ENCODE results near the gene MGP. TPM values are rescaled to one million over a fixed set of nuclear protein-coding genes. Genes with fewer than 3 reads are reported as not detected.

The MGP gene
- total RNA-seq, 1 donor from 2014 or later: not detected

Other genes with a start within 250 kb of the MGP start
- gene GUCY2C, start 189.3 kb downstream of the MGP start, total RNA-seq: not detected in 2 replicates
- gene WBP11, start 82.4 kb downstream of the MGP start, total RNA-seq: 81.5 and 87.4 TPM in 2 replicates
- gene C12orf60, start 82.2 kb downstream of the MGP start, total RNA-seq: 1.3 and 1.5 TPM in 2 replicates
- gene SMCO3, start 71.7 kb downstream of the MGP start, total RNA-seq: not detected in 2 replicates
- gene ART4, start 42.3 kb downstream of the MGP start, total RNA-seq: not detected in 2 replicates
- 12.2 and 13.3 TPM in 2 replicates for gene ERP27, start 52.7 kb upstream of the MGP start, total RNA-seq
- gene ARHGDIB, start 75.7 kb upstream of the MGP start, total RNA-seq: 1,650 and 1,655 TPM in 2 replicates
- gene PDE6H, start 87.2 kb upstream of the MGP start, total RNA-seq: not detected in 2 replicates

Data from T-helper 2 cell treated with Interferon-gamma antibody and Interleukin-4, amounts not matched to agents 100 ng/mL and 5 ng/mL, for 36 hours (primary cell).